GM18505 (cell line): ENCODE data around the gene RUNX3.
"Not testable (repeated sequence)": the region's sequence is repeated elsewhere in the genome, so short reads cannot be mapped to it uniquely, and the experiment has no call there.

Source experiments
- ATAC-seq: cut with Tn5 transposase; IDR thresholded peaks from one replicate; pipeline ENCODE4 v1.9.1; 2021; ENCODE audit not compliant: unreplicated experiment
- POLR2A ChIP-seq: IDR thresholded peaks from 4 replicates; pipeline ENCODE4 v1.6.1; 2011; ENCODE audit warnings: borderline replicate concordance; ENCODE audit not compliant: insufficient read depth, insufficient read length; ENCODE audit errors: extremely low read depth

RUNX3 gene

DNA sequence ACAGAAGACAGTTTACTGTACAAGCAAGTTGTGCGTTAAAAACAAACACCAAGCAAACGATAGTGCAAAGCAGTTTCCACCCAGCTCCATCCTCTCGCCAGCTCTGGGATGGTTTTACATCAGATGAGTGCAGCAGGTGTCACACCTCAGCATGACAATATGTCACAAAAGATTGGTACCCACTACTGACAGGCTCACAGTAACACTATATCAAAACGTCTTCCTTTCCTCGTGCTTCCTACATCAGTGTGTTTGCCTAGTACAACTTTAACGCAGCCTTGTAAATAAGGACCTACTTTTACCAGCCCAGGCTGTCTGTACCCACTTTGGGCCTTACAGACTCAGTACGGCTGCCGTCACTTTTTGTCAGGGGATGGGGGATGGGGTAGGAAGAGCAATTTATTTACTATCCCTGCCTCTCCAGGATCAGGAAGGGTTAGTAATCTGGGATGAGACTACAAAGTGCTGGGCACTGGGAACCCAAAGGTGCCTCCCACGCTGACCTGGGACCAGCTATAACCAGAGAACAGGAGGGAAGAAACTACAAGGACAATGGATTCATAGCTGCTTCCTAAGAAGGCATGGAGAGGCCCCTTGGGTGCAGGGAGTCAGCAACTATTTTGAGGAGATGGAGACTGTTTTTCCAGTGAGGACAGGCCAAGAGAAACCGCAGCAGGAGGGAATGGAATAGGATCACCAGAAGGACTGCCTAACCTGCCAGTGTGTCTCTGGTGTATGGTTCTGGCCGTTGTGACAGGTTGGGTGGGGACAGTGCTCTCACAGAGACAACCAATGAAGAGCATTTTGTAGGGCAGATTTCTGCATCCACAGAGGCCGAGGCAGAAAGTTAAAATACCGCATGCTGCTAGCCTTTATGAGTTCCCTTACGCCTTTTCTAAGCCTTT is 30.2 kb downstream of the RUNX3 start:
- no peak for ATAC-seq
- TF ChIP-seq POLR2A, result no peak

DNA sequence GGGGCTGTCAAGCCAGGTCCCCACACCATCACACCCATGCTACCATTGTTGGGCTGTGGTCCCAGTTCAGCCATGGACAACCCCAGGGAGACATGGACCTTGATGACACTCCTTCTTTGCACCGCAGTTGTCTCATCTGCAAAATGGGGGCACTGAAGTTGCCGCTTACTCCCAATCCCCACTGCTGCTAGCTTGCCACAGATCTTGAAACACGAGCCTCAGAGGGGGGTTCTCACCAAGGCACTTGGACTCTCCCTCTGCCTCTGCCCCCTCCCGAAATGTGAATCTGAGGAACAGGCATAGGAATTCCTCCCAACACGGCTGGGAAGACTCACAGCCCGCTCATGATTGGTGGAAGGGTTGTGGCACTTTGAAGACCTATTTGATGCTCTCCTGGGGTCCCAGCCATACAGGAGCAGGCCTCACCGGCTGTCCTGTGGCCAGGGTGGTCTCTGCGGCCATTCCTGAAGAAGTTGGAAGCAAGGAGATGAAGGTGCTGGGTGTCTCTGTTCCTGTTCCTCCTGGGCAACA is 31.1 kb downstream of the RUNX3 start:
- ATAC-seq, result no peak
- no peak for TF ChIP-seq POLR2A

DNA sequence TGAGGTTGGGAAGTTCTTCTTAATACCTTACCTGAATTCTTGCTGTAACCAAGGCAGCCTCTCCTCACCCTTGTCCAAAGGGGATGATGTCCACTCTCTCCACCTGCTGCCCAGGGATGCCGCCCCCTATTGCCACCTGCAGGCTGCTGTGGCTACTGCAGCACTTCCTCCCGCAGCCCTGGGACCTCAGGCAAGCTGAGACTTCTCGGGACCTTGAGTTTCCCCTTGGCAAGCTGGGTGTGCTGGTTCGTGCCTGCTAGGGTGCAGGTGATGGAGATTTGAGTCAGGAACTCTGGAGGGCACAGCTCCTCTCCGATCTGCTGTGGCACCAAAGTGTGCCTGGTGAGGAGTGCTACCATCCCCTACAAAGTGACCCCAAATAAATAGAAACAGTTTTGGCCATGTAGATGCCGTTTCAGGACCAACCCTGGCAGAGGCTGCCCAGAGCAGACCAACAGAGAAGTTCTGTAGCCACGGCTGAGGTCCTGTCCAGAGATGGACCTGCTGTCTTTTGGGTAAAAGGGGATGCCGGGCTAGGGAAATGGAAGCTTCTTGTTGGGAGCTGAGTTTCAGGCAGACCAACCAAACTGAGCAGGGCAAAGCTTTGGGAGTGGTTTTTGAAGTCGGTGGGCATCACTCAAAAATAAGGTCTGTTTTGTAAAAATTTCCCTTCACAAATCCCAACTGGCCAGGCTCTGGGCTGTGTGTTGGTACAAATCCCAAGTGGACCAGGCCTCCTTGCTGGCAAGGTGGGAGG is 31.7 kb downstream of the RUNX3 start:
- TF ChIP-seq POLR2A, result no peak
- no peak for ATAC-seq

DNA sequence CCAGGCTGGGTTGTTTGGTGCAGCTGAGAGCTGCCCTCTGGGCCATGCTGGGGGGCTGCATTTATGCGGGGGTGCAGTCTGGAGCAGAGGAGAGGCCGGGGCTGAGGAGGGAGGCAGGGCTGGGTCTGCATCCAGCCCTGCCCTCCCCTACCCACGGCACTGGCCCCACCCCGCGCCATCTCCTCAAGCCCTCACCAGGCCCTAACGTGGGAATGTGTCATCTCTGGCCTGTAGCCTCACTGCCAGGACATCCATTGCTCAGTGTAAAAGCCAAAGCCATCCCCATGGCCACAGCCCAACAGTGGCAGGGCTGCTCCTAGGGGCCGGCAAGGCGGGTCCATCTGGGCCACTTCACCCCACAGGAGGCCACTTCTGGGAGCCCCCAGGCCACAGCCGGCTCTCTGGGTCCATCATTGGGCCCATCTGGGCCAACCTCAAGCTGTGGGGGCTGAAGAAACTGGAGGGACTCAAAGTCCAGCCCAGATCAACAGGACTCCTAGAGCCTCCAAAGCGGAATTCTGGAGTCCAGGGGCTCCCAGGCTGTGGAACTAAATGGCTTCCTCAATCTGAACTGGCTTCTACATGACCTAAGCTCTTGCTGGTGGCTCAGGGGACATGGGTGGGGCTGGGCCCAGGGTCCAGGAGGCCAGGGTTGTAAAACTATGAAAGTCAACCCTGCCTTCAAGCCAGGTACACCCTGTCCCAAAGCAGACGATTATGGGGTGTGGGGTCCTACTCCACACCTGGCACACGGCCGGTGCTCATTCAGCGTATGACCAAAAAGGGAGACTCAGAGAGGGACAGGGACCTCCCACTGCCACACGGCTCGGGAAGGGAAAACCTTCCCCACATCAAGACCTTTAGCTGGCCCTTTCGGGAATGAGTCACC is 32.6 kb downstream of the RUNX3 start:
- TF ChIP-seq POLR2A, result no peak
- no peak for ATAC-seq

DNA sequence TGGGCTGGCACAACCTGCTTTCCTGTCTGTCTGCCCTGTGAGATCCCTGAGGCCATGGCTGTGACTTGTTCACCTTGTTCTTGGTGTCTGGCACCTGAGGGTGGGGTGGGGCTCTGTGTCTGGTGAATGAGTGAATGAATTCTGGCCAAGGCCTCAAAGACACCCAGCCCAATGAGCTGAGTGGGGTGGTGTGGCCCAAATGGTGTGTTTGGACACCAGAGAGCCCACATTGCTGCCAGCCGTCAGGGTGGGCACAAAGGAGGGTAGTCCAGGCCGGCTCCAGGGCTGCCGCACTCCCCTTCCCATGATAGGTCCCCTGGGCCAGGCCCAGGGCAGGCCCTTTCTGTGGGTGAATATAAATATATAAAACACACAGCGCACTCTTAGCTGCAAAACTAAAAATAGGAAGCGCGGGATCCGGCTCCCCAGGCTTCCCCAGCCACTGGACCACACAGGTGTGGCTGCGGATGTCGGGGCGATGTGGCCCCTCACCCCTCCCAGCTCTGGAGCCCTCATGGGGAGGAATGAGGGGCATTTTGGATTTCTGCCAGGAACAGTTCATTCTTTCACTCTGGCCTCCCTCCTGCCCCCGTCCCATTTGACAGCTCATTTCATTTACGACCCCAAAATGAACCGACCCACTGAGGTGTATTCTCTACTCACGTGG is 33.3 kb downstream of the RUNX3 start:
- no peak for ATAC-seq
- no peak for TF ChIP-seq POLR2A

DNA sequence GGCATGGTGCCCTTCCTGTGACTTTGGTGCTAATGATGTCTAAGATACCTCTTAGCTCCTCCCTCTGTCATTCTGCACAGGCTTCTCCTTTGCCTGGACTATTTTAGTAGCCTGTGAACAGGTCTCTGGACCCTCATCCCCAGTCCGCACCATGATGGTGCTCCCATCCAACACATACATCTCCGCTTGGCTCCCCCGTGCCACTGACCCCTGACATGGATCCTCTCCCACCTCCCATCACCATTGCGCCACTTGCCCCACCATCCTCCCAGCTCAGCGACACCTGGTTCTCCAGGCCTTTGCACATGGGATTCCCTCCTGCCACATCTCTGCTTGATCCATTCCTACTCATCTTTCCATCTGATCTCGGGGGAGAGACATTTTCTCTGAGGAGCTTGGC is 33.9 kb downstream of the RUNX3 start:
- ATAC-seq, result no peak
- TF ChIP-seq POLR2A, result no peak

DNA sequence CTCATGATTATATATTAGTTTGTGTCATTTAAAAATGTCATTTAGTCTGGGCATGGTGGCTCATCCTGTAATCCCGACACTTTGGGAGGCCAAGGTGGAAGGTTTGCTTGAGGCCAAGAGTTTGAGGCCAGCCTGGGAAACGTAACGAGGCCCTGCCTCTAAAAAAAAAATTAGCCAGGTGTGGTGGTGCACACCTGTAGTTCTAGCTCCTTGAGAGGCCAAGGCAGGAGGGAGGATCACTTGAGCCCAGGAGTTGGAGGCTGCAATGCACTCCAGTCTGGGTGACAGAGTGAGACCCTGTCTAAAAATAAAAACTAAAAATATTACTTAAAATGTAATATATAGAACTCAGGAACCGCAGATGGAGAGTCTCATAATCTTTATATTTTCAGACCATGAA is 34.6 kb downstream of the RUNX3 start:
- ATAC-seq, result no peak
- TF ChIP-seq POLR2A, result no peak

DNA sequence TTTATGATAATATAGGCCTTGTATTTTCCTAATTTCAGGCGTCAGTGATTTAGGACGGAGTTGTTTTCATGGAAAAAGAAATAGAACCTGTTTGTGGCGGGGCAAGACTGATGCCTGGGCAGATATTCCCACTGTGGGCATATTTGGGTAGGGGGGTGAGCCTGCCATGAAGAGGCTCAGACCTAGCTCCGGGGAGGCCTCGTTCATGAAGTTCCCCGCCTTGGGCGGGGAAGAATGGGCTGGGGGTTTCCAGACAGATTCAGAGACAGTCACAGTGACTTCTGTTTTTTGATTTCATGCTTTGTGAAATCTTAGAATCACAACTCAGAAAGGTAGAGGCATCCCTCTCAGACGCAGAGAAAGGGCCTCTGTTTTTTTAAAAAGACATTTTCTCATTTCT is 36.1 kb downstream of the RUNX3 start:
- no peak for ATAC-seq
- no peak for TF ChIP-seq POLR2A

DNA sequence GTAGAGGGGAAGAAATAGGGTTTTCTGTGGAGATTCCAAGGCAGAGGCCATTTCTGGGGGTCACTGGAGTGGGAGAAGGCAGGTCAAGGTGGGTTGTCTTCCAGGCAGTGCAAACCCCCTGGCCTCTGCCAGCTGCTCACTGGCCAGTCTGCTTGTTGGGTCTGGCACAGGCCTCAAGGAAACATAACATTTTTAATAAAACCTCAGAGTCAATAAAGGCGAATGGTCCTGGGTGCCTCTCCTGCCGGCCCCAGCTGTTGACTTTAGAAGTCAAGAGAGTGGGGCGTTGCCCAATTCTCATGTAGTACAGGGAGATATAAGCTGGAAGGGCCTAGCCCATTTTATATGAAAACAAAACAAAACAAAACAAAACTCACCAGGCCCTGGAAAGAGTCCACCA is 36.6 kb downstream of the RUNX3 start:
- no peak for TF ChIP-seq POLR2A
- no peak for ATAC-seq

DNA sequence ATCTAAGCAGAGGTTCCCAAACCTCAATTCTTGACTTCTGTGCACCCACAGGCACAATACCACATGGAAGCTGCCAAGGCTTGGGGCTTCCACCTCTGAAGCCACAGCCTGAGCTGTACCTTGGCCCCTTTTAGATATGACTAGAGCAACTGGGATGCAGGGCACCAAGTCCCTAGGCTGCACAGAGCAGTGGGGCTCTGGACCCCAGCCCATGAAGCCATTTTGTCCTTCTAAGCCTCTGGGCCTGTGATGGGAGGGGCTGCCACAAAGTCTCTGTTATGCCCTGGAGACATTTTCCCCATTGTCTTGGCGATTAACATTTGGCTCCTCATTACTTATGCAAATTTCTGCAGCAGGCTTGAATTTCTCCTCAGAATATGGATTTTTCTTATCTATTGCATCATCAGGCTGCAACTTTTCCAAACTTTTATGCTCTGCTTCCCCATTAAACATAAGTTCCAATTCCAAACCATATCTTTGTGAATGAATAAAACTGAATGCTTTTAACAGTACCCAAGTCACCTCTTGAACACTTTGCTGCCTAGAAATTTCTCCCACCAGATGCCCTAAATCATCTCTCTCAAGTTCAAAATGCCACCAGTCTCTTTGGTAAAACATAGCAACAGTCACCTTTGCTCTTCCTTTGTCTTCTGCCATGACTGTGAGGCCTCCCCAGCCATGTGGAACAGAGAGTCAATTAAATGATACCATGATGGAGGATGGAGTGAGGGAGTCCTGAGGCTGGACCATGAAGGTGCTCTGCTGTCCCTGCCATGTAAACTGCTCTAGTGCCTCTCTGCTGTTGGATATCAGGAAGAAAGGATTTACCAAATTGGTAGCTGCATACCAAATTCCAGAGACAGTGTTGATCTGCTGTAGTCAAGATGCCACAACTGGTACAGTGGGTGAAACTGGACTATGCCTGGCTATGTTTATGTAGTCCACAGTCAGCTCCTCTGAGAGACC is 37.6 kb downstream of the RUNX3 start:
- no peak for TF ChIP-seq POLR2A
- ATAC-seq, result no peak

DNA sequence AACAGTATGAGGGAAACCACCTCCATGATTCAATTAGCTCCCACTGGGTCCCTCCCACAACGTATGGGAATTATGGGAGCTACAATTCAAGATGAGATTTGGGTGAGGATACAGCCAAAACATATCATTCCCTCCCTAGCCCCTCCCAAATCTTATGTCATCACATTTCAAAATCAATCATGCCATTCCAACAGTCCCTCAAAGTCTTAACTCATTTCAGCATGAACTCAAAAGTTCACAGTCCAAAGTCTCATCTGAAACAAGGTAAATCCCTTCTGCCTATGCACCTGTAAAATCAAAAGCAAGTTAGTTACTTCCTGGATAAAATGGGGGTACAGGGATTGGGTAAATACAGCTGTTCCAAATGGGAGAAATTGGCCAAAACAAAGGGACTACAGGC is 38.7 kb downstream of the RUNX3 start:
- ATAC-seq, result not testable (repeated sequence)

DNA sequence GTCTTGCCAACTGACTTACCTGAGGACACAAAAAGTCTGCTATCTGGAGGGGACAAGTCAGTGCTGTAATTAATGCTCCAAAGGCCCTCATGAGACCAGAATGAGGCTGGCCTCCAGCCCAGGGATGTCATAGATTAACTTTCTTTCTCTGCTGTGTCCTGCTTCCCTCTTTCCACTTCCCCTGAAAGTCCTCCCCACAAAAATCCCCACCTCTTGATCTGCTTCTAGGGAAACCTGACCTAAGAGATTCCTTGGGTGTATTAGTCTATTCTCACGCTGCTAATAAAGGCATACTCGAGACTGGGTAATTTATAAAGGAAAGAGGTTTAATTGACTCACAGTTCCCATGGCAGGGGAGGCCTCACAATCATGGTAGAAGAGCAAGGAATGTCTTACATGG is 39.2 kb downstream of the RUNX3 start:
- no peak for TF ChIP-seq POLR2A
- no peak for ATAC-seq

DNA sequence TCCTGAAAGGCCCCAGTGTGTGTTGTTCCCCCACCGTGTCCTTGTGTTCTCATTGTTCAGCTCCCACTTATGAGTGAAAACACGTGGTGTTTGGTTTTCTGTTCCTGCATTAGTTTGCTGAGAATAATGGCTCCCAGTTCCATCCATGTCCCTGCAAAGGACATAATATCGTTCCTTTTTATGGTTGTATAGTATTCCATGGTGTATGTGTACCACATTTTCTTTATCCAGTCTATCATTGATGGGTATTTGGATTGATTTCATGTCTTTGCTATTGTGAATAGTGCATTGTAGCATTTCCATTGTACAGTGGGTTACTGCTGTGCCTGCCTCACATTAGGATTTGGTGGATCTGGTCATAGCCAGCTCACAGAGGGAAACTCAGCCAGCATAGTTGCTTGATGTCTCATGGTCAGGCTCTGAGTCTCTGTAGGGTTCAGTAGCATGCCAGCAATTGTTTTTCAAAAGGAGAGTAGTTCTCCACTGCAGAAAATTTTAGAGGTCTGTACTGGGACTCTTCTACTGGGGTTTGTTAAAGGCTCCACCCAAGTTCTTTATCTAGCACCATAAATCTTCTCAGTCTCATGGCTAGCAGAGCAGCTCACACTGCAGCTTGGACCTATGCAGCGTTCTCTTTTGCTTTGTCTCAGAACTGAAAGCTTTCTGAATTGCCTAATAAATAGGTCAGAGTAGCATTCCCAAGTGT is 41.0 kb downstream of the RUNX3 start:
- no peak for TF ChIP-seq POLR2A
- no peak for ATAC-seq
